ENCODE data around the gene TMEM260.

Gene TMEM260

DNA sequence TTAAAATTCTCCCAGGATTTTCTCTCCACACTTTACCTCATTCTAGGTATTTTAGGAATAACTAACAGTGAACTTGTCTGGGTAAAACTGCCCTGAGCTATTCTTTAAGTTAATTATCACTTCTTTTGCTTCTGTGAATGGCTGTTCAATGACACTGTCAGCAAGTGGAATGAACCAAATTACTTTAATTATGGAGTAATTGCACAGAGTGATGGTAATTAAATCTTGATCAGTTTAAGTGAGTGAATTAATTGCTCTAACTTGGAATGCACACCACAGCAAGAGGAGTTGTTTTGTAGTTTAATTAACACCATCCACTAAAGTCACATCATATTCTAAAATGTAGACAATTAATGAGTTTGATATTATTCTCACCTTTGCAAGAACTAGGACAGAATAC is 36.2 kb upstream of the TMEM260 start:
- TF ChIP-seq TAF1 (IDR thresholded peaks at IDR 0.05; ENCODE audit: borderline replicate concordance, insufficient read depth, low read length) (no peak), POLR2AphosphoS5 (IDR thresholded peaks at IDR 0.05; ENCODE audit: low read depth, low read length) (no peak), SIN3A (IDR thresholded peaks at IDR 0.05; ENCODE audit: borderline replicate concordance, insufficient read depth, low read length) (no peak), FOXP2 (optimal IDR thresholded peaks at IDR 0.05; ENCODE audit: borderline replicate concordance, extremely low read depth, extremely low read length, insufficient read depth) (no peak)
- TF ChIP-seq, protein P1, sequence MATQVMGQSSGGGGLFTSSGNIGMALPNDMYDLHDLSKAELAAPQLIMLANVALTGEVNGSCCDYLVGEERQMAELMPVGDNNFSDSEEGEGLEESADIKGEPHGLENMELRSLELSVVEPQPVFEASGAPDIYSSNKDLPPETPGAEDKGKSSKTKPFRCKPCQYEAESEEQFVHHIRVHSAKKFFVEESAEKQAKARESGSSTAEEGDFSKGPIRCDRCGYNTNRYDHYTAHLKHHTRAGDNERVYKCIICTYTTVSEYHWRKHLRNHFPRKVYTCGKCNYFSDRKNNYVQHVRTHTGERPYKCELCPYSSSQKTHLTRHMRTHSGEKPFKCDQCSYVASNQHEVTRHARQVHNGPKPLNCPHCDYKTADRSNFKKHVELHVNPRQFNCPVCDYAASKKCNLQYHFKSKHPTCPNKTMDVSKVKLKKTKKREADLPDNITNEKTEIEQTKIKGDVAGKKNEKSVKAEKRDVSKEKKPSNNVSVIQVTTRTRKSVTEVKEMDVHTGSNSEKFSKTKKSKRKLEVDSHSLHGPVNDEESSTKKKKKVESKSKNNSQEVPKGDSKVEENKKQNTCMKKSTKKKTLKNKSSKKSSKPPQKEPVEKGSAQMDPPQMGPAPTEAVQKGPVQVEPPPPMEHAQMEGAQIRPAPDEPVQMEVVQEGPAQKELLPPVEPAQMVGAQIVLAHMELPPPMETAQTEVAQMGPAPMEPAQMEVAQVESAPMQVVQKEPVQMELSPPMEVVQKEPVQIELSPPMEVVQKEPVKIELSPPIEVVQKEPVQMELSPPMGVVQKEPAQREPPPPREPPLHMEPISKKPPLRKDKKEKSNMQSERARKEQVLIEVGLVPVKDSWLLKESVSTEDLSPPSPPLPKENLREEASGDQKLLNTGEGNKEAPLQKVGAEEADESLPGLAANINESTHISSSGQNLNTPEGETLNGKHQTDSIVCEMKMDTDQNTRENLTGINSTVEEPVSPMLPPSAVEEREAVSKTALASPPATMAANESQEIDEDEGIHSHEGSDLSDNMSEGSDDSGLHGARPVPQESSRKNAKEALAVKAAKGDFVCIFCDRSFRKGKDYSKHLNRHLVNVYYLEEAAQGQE (IDR thresholded peaks at IDR 0.05; ENCODE audit: insufficient read depth in 1 of 2, low read depth in 2 of 2, low read length in 2 of 2): no peak

DNA sequence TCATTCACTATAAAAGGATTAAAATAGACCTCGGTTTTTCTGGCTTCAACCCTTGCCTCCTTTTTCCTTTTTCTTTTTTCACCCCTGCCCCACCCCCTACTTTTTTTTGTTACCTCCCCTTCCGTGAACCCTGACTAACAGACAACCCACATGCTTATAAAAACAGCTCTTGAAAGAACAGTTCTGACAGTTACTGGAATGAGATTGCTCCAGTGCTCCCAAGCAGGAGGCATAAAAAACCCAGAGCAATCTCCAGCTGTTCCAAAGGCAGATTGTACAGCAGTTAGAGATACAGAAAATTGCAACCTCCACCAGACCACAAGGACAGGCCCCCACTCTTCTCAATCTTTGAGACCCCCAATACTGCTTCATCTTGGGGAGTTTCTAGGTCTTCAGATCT is 29.9 kb upstream of the TMEM260 start:
- no peak for TF ChIP-seq SIN3A (IDR thresholded peaks at IDR 0.05; ENCODE audit: borderline replicate concordance, insufficient read depth, low read length)
- no peak for TF ChIP-seq TAF1 (IDR thresholded peaks at IDR 0.05; ENCODE audit: borderline replicate concordance, insufficient read depth, low read length)

DNA sequence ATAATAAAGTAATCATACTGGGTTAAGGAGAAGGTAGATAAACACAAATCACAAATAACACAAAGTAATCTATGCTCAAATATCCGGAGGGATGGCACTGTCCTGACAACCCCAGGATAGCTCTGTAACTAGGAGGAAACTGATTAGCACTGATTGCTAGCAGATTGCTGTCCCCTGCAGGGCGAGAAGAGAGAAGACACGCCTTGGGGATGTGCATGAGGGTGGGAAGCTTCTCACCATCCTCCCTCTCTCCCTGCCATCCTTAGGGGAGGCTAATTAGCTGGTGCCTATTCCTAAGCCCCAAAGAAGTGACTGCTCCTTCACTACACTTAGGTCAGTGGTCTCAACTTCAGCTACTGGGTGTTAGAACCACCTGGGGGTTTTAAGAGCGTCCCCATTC is 27.0 kb upstream of the TMEM260 start:
- TF ChIP-seq, protein P1 (IDR thresholded peaks at IDR 0.05; ENCODE audit: insufficient read depth in 1 of 2, low read depth in 2 of 2, low read length in 2 of 2): no peak
- no peak for TF ChIP-seq FOXP2 (optimal IDR thresholded peaks at IDR 0.05; ENCODE audit: borderline replicate concordance, extremely low read depth, extremely low read length, insufficient read depth)
- no peak for TF ChIP-seq POLR2AphosphoS5 (IDR thresholded peaks at IDR 0.05; ENCODE audit: low read depth, low read length)
- TF ChIP-seq TAF1 (IDR thresholded peaks at IDR 0.05; ENCODE audit: borderline replicate concordance, insufficient read depth, low read length): no peak
- TF ChIP-seq SIN3A (IDR thresholded peaks at IDR 0.05; ENCODE audit: borderline replicate concordance, insufficient read depth, low read length): no peak

DNA sequence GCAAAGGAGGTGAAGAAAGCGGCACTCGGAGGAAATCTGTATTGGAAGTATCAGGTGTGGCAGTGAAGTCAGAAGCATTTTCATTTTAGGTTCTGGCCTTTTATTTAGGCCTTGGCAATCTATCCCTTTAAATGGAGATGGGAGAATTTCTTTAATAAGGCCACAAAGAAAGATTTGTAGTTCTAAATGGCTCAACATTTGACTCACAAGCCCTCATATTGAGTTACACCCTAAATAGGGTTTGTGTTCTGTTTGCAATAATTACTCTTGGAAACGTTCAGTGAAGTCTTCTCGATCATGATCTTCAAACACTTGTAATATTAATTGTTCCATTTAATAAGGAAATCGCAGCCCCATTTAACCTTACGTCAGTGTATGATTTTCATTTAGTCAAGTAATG is 25.3 kb upstream of the TMEM260 start:
- TF ChIP-seq POLR2AphosphoS5 (IDR thresholded peaks at IDR 0.05; ENCODE audit: low read depth, low read length) (no peak), FOXP2 (optimal IDR thresholded peaks at IDR 0.05; ENCODE audit: borderline replicate concordance, extremely low read depth, extremely low read length, insufficient read depth) (no peak), SIN3A (IDR thresholded peaks at IDR 0.05; ENCODE audit: borderline replicate concordance, insufficient read depth, low read length) (no peak), TAF1 (IDR thresholded peaks at IDR 0.05; ENCODE audit: borderline replicate concordance, insufficient read depth, low read length) (no peak)
- TF ChIP-seq, protein P1 (IDR thresholded peaks at IDR 0.05; ENCODE audit: insufficient read depth in 1 of 2, low read depth in 2 of 2, low read length in 2 of 2): no peak

DNA sequence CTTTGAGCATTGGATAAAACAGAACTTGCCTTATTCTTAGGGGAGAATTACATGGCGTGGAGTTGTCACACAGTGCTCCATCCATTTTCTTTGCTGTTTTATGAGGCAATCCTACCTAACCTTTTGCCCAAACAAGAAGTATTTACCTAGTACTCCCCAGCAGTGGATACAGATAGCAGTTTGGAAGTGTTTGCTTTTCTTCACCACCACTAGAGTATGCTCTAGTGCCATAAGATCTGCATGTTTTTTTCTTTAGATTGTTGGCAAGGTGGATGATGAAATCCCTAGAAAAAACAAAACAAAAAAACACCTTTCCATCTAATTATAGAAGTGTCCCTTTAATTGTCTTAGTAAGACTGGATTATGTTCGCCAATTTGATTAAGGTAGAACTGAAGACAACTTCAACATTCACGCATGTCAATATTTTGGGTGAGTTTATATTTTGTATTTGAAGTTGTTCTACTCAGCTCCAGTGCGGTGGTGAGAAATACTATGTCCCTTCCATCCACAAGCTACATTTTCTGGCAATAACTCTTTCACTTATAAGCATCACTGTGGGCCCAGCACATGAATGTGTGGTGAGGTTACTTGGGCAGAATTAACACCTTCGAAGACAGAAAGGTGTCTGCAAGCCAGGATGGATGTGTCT is 23.6 kb upstream of the TMEM260 start:
- TF ChIP-seq POLR2AphosphoS5 (IDR thresholded peaks at IDR 0.05; ENCODE audit: low read depth, low read length): no peak
- no peak for TF ChIP-seq FOXP2 (optimal IDR thresholded peaks at IDR 0.05; ENCODE audit: borderline replicate concordance, extremely low read depth, extremely low read length, insufficient read depth)
- TF ChIP-seq, protein P1 (IDR thresholded peaks at IDR 0.05; ENCODE audit: insufficient read depth in 1 of 2, low read depth in 2 of 2, low read length in 2 of 2): no peak
- no peak for TF ChIP-seq TAF1 (IDR thresholded peaks at IDR 0.05; ENCODE audit: borderline replicate concordance, insufficient read depth, low read length)
- no peak for TF ChIP-seq SIN3A (IDR thresholded peaks at IDR 0.05; ENCODE audit: borderline replicate concordance, insufficient read depth, low read length)
